HepG2 (cell line): ENCODE results near the gene NFATC2. TPM values are rescaled to one million over a fixed set of nuclear protein-coding genes. Genes with fewer than 3 reads are reported as not detected.

Experiments
- CEBPZ ChIP-seq: IDR thresholded peaks from 2 replicates; pipeline ENCODE4 v1.6.1; 2012; ENCODE audit warnings: low read length, improper control_type of control experiment
- GRHL1 ChIP-seq: sonication (generic); formaldehyde crosslinking; conservative IDR thresholded peaks from 2 replicates; pipeline ENCODE4 v1.8.0; 2022; ENCODE audit warnings: missing genetic modification reagents
- GTF3A ChIP-seq: sonication (generic); formaldehyde crosslinking; conservative IDR thresholded peaks from 2 replicates; pipeline ENCODE4 v1.4.0; 2020; ENCODE audit warnings: mild to moderate bottlenecking, missing genetic modification reagents
- HNRNPUL1 ChIP-seq: fragments of 200-400 bp; formaldehyde crosslinking; IDR thresholded peaks from 2 replicates; pipeline ENCODE4 v1.6.1; 2017; ENCODE audit warnings: low read depth, mild to moderate bottlenecking, low read length, moderate library complexity
- KLF13 ChIP-seq: sonication (generic); formaldehyde crosslinking; IDR thresholded peaks from 2 replicates; pipeline ENCODE4 v1.4.0; 2020; ENCODE audit warnings: mild to moderate bottlenecking, missing genetic modification reagents
- MTERF4 ChIP-seq: sonication (generic); formaldehyde crosslinking; IDR thresholded peaks from 2 replicates; pipeline ENCODE4 v1.8.0; 2023; ENCODE audit warnings: mild to moderate bottlenecking, missing genetic modification reagents
- PHF8 ChIP-seq: sonication (generic); formaldehyde crosslinking; IDR thresholded peaks from 2 replicates; pipeline ENCODE4 v1.5.0; 2020; ENCODE audit warnings: missing genetic modification reagents
- RERE ChIP-seq: IDR thresholded peaks from 2 replicates; pipeline ENCODE4 v1.6.1; 2016; ENCODE audit warnings: low read depth, missing genetic modification reagents, missing compliant biosample characterization
- ZBTB14 ChIP-seq: sonication (generic); formaldehyde crosslinking; IDR thresholded peaks from 2 replicates; pipeline ENCODE4 v1.4.0; 2020; ENCODE audit warnings: missing genetic modification reagents
- ZFY ChIP-seq: sonication (generic); formaldehyde crosslinking; IDR thresholded peaks from 2 replicates; pipeline ENCODE4 v1.4.0; 2020; ENCODE audit warnings: missing genetic modification reagents
- ZNF160 ChIP-seq: sonication (generic); formaldehyde crosslinking; IDR thresholded peaks from 2 replicates; pipeline ENCODE4 v1.8.0; 2022; ENCODE audit warnings: mild to moderate bottlenecking, inconsistent platforms, missing genetic modification reagents
- ZNF234 ChIP-seq: sonication (generic); formaldehyde crosslinking; conservative IDR thresholded peaks from 2 replicates; pipeline ENCODE4 v1.5.1; 2020; ENCODE audit warnings: mild to moderate bottlenecking, missing genetic modification reagents
- ZNF30 ChIP-seq: sonication (generic); formaldehyde crosslinking; IDR thresholded peaks from 2 replicates; pipeline ENCODE4 v1.5.0; 2020; ENCODE audit warnings: mild to moderate bottlenecking, missing genetic modification reagents
- ZNF468 ChIP-seq: sonication (generic); formaldehyde crosslinking; IDR thresholded peaks from 2 replicates; pipeline ENCODE4 v1.8.0; 2022; ENCODE audit warnings: mild to moderate bottlenecking, moderate library complexity, missing genetic modification reagents
- ZNF678 ChIP-seq: sonication (generic); formaldehyde crosslinking; IDR thresholded peaks from 2 replicates; pipeline ENCODE4 v1.4.0; 2020; ENCODE audit warnings: mild to moderate bottlenecking, missing genetic modification reagents
- polyA plus RNA-seq, 8 experiments: library from polyadenylated mRNA; depleted of rRNA in 3 of 8; stranded (reverse) in 7 of 8; unstranded in 1 of 8; fragments of >200 nt; fragmentation: Illumina TruSeq in 4 of 8; extraction: Trizol in 4 of 8; gene quantifications; 2 replicates each; pipeline versions ENCODE4 v1.2.1 to v1.2.3, GENCODE V29; 2011 to 2016; ENCODE audit warnings: low read depth in 4 of 8, missing spikeins in 1 of 8, mixed read lengths in 1 of 8; ENCODE audit not compliant: insufficient read depth in 1 of 8
- total RNA-seq, 5 experiments: library from RNA; depleted of rRNA; stranded (reverse); fragments of >200 nt; fragmentation: Illumina TruSeq; extraction: Trizol; gene quantifications; 2 replicates each; pipeline ENCODE4 v1.2.3, GENCODE V29; 2016; ENCODE audit warnings: low read depth in 1 of 5

NFATC2 gene
- total and polyA plus RNA-seq, 2 of the 13 experiments (the other 11 are each of a cell fraction or from before 2014, with no cell fraction given): 1.9 to 3.3 TPM

GRCh38 chr20:51541189-51542032 lies 1.1 kb downstream of the NFATC2 start (continued):
- TF ChIP-seq ZNF234 (0 out of 2 replicates have a peak, but pooled peaks have one; percentile 72), CEBPZ (no peak), ZNF160 (CRISPR knock-in tag) (no peak), PHF8 (CRISPR knock-in tag) (peak; percentile 51), HNRNPUL1 (no peak), RERE (CRISPR knock-in tag) (no peak), ZNF468 (CRISPR knock-in tag) (no peak), ZNF678 (CRISPR knock-in tag) (0 out of 2 replicates have a peak, but pooled peaks have one; percentile 77), MTERF4 (CRISPR knock-in tag) (0 out of 2 replicates have a peak, but pooled peaks have one; percentile 53), GTF3A (CRISPR knock-in tag) (peak; percentile 25; the same call in 1 of the 2 replicates), ZNF30 (CRISPR knock-in tag) (no peak), GRHL1 (no peak), ZFY (CRISPR knock-in tag) (peak; percentile 65; the same call in 1 of the 2 replicates), KLF13 (CRISPR knock-in tag) (no peak; the same call in 1 of the 2 replicates), ZBTB14 (CRISPR knock-in tag) (no peak)
